GM18907 (cell line): ENCODE data around the gene RBM33.

Experiments used
- ATAC-seq: cut with Tn5 transposase; IDR thresholded peaks from one replicate; pipeline ENCODE4 v1.9.1; 2021; ENCODE audit warnings: mild to moderate bottlenecking, moderate library complexity; ENCODE audit not compliant: unreplicated experiment

The RBM33 gene

DNA sequence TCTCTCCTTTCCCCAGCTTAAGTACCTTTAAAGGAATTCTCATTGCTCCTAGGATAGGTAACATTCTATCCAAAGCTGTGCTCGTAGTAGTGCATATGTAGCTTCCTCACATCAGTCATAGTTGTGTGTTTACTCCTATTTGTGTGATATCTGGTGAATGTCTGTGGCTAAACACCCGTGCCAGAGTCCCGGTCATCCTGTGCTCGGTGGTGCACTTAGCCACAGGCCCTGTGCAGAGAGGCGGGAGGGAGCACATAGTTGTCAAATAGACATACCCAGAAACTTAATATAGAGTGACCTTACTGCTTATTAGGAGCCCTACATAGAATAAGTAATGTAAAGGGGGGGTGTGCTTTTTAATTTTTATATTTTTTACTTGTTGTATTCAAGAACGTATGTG is 76.6 kb downstream of the RBM33 start:
- ATAC-seq, result peak; percentile 35

DNA sequence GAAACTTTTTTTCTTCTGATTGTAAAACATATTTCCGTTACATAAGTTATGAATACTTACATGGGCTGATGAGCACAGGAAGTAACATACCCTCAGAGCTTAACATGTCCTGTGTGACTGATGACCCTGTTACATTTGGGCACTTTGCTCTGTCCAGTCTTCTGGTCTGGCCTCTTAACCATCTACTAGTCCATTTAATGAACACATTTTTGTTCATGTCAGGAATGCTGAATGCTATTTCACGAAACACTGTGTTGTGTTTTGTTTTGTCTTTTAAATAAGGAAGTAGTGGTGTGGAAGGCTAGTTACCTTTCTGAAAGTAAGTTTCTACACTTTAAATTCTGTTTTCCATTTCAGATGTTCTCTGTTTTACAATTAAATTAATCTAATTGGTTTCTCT is 77.7 kb downstream of the RBM33 start:
- ATAC-seq, result peak; percentile 65

DNA sequence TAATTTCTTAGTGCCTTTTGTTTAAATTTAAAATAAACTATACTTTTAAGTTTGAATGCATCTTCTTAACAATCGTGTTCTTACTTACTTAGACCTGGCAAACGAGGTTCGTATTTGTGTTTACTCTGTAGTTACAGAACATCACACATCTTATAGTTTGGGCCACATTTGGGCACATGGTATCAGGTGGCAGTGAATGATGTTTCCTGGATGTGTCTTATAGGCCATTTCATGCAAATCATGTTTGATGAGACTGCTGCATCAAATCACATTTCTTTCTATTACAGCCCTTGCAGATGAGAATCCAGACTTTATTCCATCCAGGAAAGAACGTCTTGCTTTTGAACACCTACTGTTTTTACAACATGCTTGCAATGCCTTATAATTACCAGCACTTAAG is 78.5 kb downstream of the RBM33 start:
- ATAC-seq, result no peak

DNA sequence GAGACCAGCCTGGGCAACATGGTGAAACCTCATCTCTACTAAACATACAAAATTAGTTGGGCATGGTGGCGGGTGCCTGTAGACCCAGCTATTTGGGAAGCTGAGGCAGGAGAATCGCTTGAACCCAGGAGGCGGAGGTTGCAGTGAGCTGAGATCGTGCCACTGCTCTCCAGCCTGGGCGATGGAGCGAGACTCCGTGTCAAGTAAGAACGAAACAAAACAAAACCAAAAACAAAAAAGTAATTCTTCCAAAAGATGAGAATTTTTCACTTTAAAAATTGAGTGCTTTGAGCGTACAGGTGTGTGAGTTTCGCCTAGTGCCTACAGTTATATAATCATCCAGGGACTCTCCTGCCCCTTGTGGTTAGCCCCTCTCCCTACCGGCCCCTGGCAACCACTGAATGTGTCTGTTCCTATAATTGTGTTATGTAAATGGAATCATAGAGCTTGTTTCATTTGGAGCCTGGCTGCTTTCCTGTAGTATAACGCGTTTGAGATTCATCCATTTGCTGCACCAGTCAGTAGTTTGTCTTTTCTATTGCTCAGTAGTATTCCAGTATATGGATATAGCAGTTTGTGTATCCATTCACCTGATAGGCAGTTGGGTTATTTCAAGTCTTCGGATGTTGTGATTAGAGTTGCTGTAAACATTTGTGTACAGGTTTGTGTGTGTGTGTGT is 80.0 kb downstream of the RBM33 start:
- ATAC-seq, result peak; percentile 58

DNA sequence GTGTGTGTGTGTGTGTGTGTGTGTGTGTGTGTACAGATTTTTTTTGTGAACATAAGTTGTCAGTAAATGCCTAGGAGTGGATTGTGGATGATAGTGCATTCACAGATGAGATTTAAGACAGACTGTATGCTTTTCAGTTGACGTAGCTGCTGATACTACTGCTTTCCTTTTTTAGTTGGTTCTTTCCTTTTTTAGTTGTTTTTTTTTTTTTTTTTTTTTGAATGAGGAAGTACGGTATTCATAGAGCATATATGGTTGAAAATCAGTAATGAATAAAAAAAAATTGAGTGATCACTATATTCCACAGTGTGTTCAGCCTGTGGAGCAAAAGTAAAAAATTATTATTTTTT is 80.5 kb downstream of the RBM33 start:
- no peak for ATAC-seq

DNA sequence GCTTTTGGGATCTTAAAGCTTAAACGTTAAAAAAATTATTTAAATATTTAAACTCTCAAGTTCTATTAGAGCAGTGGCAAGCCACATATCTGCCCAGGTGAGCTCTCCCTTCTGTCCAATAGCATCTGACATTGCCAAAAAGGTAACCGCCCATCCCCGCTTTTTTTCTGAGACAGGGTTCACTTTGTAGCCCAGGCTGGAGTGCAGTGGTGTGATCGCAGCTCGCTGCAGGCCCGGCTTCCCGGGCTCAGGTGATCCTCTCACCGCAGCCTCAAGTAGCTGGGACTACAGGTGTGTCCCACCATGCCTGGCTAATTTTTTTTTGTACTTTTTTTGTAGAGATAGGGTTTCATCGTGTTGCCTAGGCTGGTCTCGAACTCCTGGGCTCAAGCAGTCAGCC is 83.2 kb downstream of the RBM33 start:
- no peak for ATAC-seq

DNA sequence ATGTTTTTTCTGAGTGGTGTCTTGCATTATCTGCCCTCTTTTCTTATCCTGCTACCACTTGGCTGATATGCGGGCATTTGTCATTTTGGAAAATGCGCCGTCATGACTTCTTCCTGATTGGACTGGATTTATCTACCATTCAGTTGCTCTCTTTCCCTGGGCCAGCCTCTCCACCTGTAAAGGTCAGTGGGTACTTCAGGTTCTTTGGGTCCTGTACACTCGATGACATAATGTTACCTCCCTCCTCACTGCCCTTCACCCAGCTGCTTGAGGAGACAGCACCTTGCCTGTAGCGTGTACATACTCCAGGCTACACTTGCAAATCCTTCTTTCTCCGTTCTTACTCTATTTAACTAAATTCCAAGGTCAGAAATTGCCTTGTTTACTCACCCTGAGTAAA is 83.7 kb downstream of the RBM33 start:
- ATAC-seq, result no peak

DNA sequence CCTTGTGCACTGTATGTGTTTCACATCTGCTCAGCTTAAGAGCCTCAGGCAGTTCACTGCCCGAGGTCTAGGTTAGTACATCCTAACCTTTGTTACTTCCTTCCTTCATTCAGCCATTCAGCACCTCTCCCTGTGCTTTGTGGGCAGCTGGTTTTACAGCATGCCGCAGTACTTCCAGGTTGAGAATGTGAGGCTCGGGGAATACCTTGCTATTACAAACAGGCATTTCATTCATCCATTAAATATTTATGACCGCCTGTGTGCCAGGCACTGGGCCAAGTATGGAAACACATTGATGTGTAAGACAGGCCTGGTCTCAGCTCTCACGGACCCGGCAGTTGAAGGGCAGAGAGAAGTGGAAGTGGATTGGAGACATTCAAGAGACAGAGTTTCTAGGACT is 85.4 kb downstream of the RBM33 start:
- ATAC-seq, result no peak

DNA sequence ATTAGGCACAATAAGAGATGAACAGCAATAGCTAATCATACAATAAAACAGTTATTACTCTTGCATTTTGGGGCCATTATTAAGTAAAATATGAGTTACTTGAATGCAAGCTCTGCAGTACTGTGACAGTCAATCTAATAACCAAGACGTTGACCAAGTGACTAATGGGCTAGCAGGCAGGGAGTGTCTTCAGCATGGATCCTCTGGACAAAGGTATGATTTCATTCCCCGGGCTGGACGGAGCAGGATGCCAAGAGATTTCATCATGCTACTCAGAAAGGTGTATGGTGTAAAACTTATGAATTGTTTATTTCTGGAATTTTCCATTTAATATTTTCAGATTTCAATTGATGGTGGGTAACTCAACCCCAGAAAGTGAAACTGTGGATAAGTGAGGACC is 86.9 kb downstream of the RBM33 start:
- ATAC-seq, result no peak

DNA sequence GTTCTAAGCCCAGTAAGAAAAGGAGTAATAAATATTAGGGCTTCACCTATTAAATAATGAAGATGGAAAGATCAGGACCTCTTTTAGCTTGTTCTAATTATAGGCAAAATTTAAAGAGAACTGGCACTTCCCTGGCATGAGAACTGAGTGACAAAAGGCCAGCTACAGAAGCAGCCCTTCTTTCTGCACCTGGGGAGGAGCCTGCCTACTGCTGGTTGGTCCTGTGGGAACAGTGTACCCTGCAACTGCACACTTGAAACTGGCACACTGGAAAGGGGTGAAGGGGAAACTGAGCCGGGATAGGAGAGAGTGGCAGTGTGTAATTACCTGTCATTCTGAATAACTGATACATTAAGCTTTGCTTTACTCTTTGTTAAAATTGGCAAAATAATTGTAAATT is 87.4 kb downstream of the RBM33 start:
- no peak for ATAC-seq

DNA sequence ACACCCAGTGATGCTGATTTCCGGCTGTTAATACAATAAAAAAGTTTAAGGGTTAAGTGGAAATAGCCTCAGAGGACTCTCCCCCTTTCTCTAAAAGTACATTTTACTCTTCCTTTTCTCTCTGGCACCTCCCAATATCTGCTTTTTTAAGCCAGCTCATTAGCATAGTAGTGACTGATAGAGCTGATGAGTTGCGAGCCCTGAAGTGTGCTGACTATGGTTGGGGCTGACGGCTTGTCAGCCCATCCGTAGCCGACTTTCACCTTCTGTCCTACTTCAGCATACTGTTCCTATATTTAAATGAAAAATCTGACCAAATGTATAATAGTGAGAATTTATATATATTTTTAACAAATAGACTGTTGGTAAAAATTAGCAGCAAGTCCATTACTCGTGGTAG is 87.8 kb downstream of the RBM33 start:
- no peak for ATAC-seq

- ATAC-seq, result no peak
These were observed 89.4 kb downstream of the RBM33 start for GRCh38 chr7:155733582-155734444.

DNA sequence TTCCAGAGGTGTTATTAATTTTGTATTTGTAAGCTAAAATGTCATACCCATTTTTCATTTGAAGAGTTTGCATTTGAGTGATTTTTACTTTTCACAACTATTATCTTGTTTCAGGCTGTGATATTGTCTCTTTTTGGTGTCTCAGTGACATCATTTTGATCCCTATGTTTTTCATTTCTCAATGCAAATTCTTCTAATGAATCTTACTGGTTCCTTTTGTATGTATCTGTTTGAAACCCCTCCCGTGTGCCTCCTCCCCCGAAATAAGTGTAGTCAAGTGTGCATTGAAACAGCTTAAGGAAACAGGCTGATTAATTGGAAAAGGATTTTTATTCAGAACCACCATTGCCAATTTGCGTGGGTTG is 90.0 kb downstream of the RBM33 start:
- no peak for ATAC-seq

- ATAC-seq, result no peak
These were observed 91.1 kb downstream of the RBM33 start for GRCh38 chr7:155735442-155736115.

GRCh38 chr7:155737590-155737989 is 93.1 kb downstream of the RBM33 start:
- ATAC-seq, result no peak

- ATAC-seq, result no peak
These were observed 93.6 kb downstream of the RBM33 start for GRCh38 chr7:155738104-155738503.

DNA sequence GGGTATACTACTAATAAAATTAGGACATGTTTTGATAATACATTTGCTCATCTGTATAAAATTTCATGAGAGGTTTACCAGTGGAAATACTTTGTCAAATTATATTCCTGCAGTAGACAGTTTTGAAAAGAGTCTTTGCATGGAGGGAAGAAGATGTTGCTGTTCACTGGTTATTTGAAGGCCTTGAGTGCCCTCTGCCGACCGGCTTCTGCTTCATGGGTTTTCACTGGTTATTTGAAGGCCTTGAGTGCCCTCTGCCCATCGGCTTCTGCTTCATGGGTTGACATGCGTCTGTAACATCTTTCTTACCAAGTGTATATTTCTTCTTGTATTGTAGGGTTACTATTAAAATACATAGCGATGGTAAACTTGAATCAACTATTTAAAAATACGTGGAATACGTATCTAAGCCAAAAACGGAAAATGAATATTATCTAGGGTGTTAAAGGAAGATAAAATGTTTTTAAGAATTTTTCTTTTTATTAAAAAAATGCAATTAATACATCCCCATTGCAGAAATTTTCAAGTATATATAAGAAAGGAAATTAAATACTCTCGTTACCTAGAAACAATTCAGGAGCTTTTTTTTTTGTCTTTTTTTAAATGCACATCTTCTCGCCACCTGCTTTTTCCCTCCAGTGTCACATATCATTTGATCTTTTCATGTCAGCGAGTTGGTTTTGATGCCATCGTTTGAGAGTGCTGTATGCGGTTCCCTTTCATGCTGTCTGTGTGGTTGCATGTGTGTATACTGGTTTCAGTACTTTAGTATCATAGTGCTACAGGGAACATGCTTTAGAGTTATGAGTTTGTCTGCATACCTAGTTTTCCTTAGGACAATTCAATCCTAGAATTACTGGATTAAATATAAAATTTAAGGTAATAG is 94.4 kb downstream of the RBM33 start:
- peak; percentile 64 for ATAC-seq

- ATAC-seq, result no peak
These were observed 95.2 kb downstream of the RBM33 start for GRCh38 chr7:155739538-155740143.

- ATAC-seq, result peak; percentile 44
These were observed 96.6 kb downstream of the RBM33 start for GRCh38 chr7:155741082-155741481.

GRCh38 chr7:155741805-155742204 is 97.3 kb downstream of the RBM33 start:
- ATAC-seq, result no peak

GRCh38 chr7:155743177-155743576 is 98.7 kb downstream of the RBM33 start:
- no peak for ATAC-seq
